Left ventricle myocardium superior (tissue), 1 donor: ENCODE measurements around the gene BAAT. TPM values are rescaled to one million over a fixed set of nuclear protein-coding genes. Genes with fewer than 3 reads are reported as not detected.
"Not testable (repeated sequence)": the region's sequence is repeated elsewhere in the genome, so short reads cannot be mapped to it uniquely, and the experiment has no call there.

Experiments used
- ATAC-seq: fragments of 200-7000 bp; cut with Tn5 transposase; one replicate; pipeline ENCODE4 v1.9.1; 2020; ENCODE audit warnings: mild to moderate bottlenecking, moderate library complexity
- DNase-seq: peaks from one replicate; pipeline ENCODE4 v3.0.0-alpha.2; 2020
- intact Hi-C: fragments of 100-400 bp; cut with micrococcal nuclease; formaldehyde crosslinking; loops from one replicate; pipeline ENCODE4 v1.11.0; 2022
- total RNA-seq: library from RNA; stranded (reverse); fragmentation: NEBNext Ultra II Directional; extraction: Animal tissue kit (Norgen Biotek cat#: 25700); gene quantifications from one replicate; pipeline ENCODE4 v1.2.1, GENCODE V29; 2021
- donor health status: DM: no; HTN: yes; CAD: no; lungs with severe emphysema.

The BAAT gene
- total RNA-seq, 1 donor from 2014 or later = not detected

GRCh38 chr9:101327422-101327909 lies 57.3 kb downstream of the BAAT start:
- intact Hi-C loops = not testable (repeated sequence)

GRCh38 chr9:101326501-101326900 lies 58.3 kb downstream of the BAAT start:
- intact Hi-C loops = no loop called here
- DNase-seq (no peak), ATAC-seq (no peak)

More at GRCh38 chr9:101327422-101327909, 57.3 kb downstream of the BAAT start:
- not testable (repeated sequence) for DNase-seq, ATAC-seq

- no peak for ATAC-seq
- intact Hi-C loops = no loop called here
- no peak for DNase-seq
Measured at GRCh38 chr9:101326035-101326434, 58.8 kb downstream of the BAAT start.

GRCh38 chr9:101325053-101325452 lies 59.8 kb downstream of the BAAT start:
- ATAC-seq (no peak), DNase-seq (no peak)
- intact Hi-C loops = no loop called here

- DNase-seq (no peak), ATAC-seq (no peak)
- intact Hi-C loops = no loop called here
Measured at GRCh38 chr9:101324245-101324804, 60.5 kb downstream of the BAAT start.

GRCh38 chr9:101323129-101323528 lies 61.7 kb downstream of the BAAT start:
- DNase-seq (no peak), ATAC-seq (no peak)
- intact Hi-C loops = no loop called here

- DNase-seq (no peak), ATAC-seq (no peak)
- intact Hi-C loops = no loop called here
Measured at GRCh38 chr9:101317735-101318134, 67.1 kb downstream of the BAAT start.

- ATAC-seq = no peak
- DNase-seq = no peak
- intact Hi-C loops = no loop called here
Measured at GRCh38 chr9:101315112-101315450, 69.7 kb downstream of the BAAT start.

GRCh38 chr9:101312661-101313060 lies 72.1 kb downstream of the BAAT start:
- ATAC-seq = no peak
- DNase-seq = no peak
- intact Hi-C loops = loop anchor here (5.0 kb wide), 2 partner anchors 600 to 710 kb away; no protein-coding TSS in a partner anchor

GRCh38 chr9:101311758-101312420 lies 72.9 kb downstream of the BAAT start:
- ATAC-seq = no peak
- DNase-seq = no peak
- intact Hi-C loops = loop anchor here (5.0 kb wide), 2 partner anchors 600 to 710 kb away; no protein-coding TSS in a partner anchor

GRCh38 chr9:101311191-101311590 lies 73.6 kb downstream of the BAAT start:
- DNase-seq = no peak
- intact Hi-C loops = loop anchor here (5.0 kb wide), 2 partner anchors 599 to 709 kb away; no protein-coding TSS in a partner anchor
- ATAC-seq = no peak

Other genes starting within 250 kb of the BAAT start
- 18.2 TPM for gene MRPL50, start 13.6 kb upstream of the BAAT start, total RNA-seq
- 17.5 TPM for gene ZNF189, start 13.8 kb upstream of the BAAT start, total RNA-seq
- gene ALDOB, start 50.8 kb upstream of the BAAT start, total RNA-seq = 0.35 TPM
- 53.7 TPM for gene RNF20, start 148.8 kb upstream of the BAAT start, total RNA-seq
- gene PPP3R2, start 210.0 kb upstream of the BAAT start, total RNA-seq = not detected